IMR-90 (cell line): ENCODE results near the gene STAM2. TPM values are rescaled to one million over a fixed set of nuclear protein-coding genes. Genes with fewer than 3 reads are reported as not detected.

Experiments used
- ATAC-seq: fragments of 200-7000 bp; cut with Tn5 transposase; 2 replicates; pipeline ENCODE4 v1.9.1; 2020; ENCODE audit warnings: low read depth, mild to moderate bottlenecking, moderate library complexity
- BruUV-seq: library from RNA; stranded (reverse); fragments of 400-500 nt; replicated peaks from 2 replicates; lab custom pipeline; 2021; lab: Mats Ljungman, UMichigan
- CTCF ChIA-PET: fragments of 300-600 bp; formaldehyde crosslinking; extraction: SDS; loops from one replicate; lab custom pipeline; 2021; ENCODE audit warnings: antibody characterized with exemption; lab: Yijun Ruan, JAX
- POLR2A ChIA-PET: fragments of 300-600 bp; sonication (Branson Sonifier 250); formaldehyde crosslinking; loops from one replicate; lab custom pipeline; 2022; ENCODE audit warnings: antibody characterized with exemption; ENCODE audit not compliant: unreplicated experiment; lab: Charles Lee
- DNase-seq: peaks from one replicate; pipeline ENCODE4 v3.0.0; 2013
- H2AFZ ChIP-seq: replicated peaks from 2 replicates; pipeline ENCODE3; 2013; ENCODE audit warnings: low read length, mild to moderate bottlenecking; ENCODE audit not compliant: poor library complexity
- H2AK5ac ChIP-seq: 2 replicates; pipeline ENCODE4 v1.6.1; 2013; ENCODE audit warnings: low read depth, low read length, inconsistent platforms
- H2AK9ac ChIP-seq: replicated peaks from 2 replicates; pipeline ENCODE3; 2013; ENCODE audit warnings: mild to moderate bottlenecking, low read depth, low read length, moderate library complexity; ENCODE audit not compliant: poor library complexity
- H2BK120ac ChIP-seq: 2 replicates; pipeline ENCODE4 v1.6.1; 2013; ENCODE audit warnings: low read depth, low read length, inconsistent platforms
- H2BK15ac ChIP-seq: 3 replicates; pipeline ENCODE4 v1.6.1; 2013; ENCODE audit warnings: low read depth, low read length, inconsistent platforms
- H2BK20ac ChIP-seq: 2 replicates; pipeline ENCODE4 v1.6.1; 2013; ENCODE audit warnings: low read depth, mild to moderate bottlenecking, inconsistent platforms, low read length, moderate library complexity
- H2BK5ac ChIP-seq: 2 replicates; pipeline ENCODE4 v1.6.1; 2013; ENCODE audit warnings: mild to moderate bottlenecking, low read depth, low read length, inconsistent platforms; ENCODE audit not compliant: poor library complexity, severe bottlenecking
- H3K14ac ChIP-seq: replicated peaks from 2 replicates; pipeline ENCODE4 v1.6.1; 2013; ENCODE audit warnings: low read depth, low read length, inconsistent platforms
- H3K18ac ChIP-seq: 2 replicates; pipeline ENCODE4 v1.6.1; 2013; ENCODE audit warnings: low read depth, low read length, control low read depth
- H3K23ac ChIP-seq: 2 replicates; pipeline ENCODE4 v1.6.1; 2013; ENCODE audit warnings: low read depth, low read length, inconsistent platforms
- H3K27ac ChIP-seq: 2 replicates; pipeline ENCODE4 v1.5.1; 2013; ENCODE audit warnings: mild to moderate bottlenecking, control low read depth, low read length; ENCODE audit not compliant: insufficient read depth
- H3K27me3 ChIP-seq: 2 replicates; pipeline ENCODE4 v1.6.1; 2013; ENCODE audit warnings: low read length; ENCODE audit not compliant: control insufficient read depth, insufficient read depth
- H3K36me3 ChIP-seq: 2 replicates; pipeline ENCODE4 v1.6.1; 2013; ENCODE audit warnings: low read length, mixed read lengths; ENCODE audit not compliant: control insufficient read depth, insufficient read depth
- H3K4ac ChIP-seq: 2 replicates; pipeline ENCODE4 v1.6.1; 2013; ENCODE audit warnings: low read depth, low read length, inconsistent platforms
- H3K4me1 ChIP-seq: 2 replicates; pipeline ENCODE4 v1.6.1; 2013; ENCODE audit warnings: low read length, mixed read lengths; ENCODE audit not compliant: control insufficient read depth, insufficient read depth
- H3K4me2 ChIP-seq: 2 replicates; pipeline ENCODE4 v1.6.1; 2013; ENCODE audit warnings: low read depth, mild to moderate bottlenecking, control low read depth, low read length, moderate library complexity
- H3K4me3 ChIP-seq: 2 replicates; pipeline ENCODE4 v1.5.1; 2013; ENCODE audit warnings: low read depth, mild to moderate bottlenecking, control low read depth, low read length, moderate library complexity; ENCODE audit not compliant: insufficient read depth
- H3K56ac ChIP-seq: 2 replicates; pipeline ENCODE4 v1.6.1; 2013; ENCODE audit warnings: low read length, inconsistent platforms; ENCODE audit not compliant: insufficient read depth; ENCODE audit errors: extremely low read depth
- H3K79me1 ChIP-seq, 2 experiments: 2 replicates each; pipeline ENCODE4 v1.6.1; 2013; ENCODE audit warnings: low read length in 2 of 2, inconsistent platforms in 1 of 2, low read depth in 1 of 2
- H3K9ac ChIP-seq: 2 replicates; pipeline ENCODE4 v1.6.1; 2013; ENCODE audit warnings: low read depth, low read length, control low read depth
- H3K9me1 ChIP-seq: 2 replicates; pipeline ENCODE4 v1.6.1; 2013; ENCODE audit warnings: low read length, inconsistent platforms; ENCODE audit not compliant: insufficient read depth
- H3K9me3 ChIP-seq: 2 replicates; pipeline ENCODE4 v1.6.1; 2013; ENCODE audit warnings: low read length; ENCODE audit not compliant: control insufficient read depth, insufficient read depth
- H4K20me1 ChIP-seq: 2 replicates; pipeline ENCODE4 v1.6.1; 2013; ENCODE audit warnings: low read length, inconsistent platforms; ENCODE audit not compliant: insufficient read depth
- H4K5ac ChIP-seq: 2 replicates; pipeline ENCODE4 v1.6.1; 2013; ENCODE audit warnings: mild to moderate bottlenecking, low read depth, low read length, control low read depth
- H4K8ac ChIP-seq, 2 experiments: 2 replicates each; pipeline ENCODE4 v1.6.1; 2013; ENCODE audit warnings: low read depth in 2 of 2, low read length in 2 of 2, control low read depth in 1 of 2, inconsistent platforms in 1 of 2
- H4K91ac ChIP-seq: 2 replicates; pipeline ENCODE4 v1.6.1; 2013; ENCODE audit warnings: low read depth, low read length, inconsistent platforms; ENCODE audit not compliant: insufficient read depth
- CEBPB ChIP-seq: IDR thresholded peaks from 2 replicates; pipeline ENCODE4 v1.6.1; 2012; ENCODE audit warnings: low read depth, low read length, improper control_type of control experiment
- FOS ChIP-seq: fragments of 150-350 bp; IDR thresholded peaks from 2 replicates; pipeline ENCODE4 v1.6.1; 2016; ENCODE audit warnings: low read depth, low read length
- MAFK ChIP-seq: IDR thresholded peaks from 2 replicates; pipeline ENCODE4 v1.6.1; 2012; ENCODE audit warnings: low read depth, low read length, improper control_type of control experiment
- MAZ ChIP-seq: IDR thresholded peaks from 2 replicates; pipeline ENCODE4 v1.6.1; 2012; ENCODE audit warnings: low read depth, mild to moderate bottlenecking, low read length, improper control_type of control experiment, moderate library complexity, borderline replicate concordance
- MXI1 ChIP-seq: IDR thresholded peaks from 2 replicates; pipeline ENCODE4 v1.6.1; 2012; ENCODE audit warnings: low read depth, mild to moderate bottlenecking, low read length, moderate library complexity, borderline replicate concordance
- RAD21 ChIP-seq: IDR thresholded peaks from 2 replicates; pipeline ENCODE4 v1.6.1; 2012; ENCODE audit warnings: low read length, improper control_type of control experiment
- RFX5 ChIP-seq: IDR thresholded peaks from 2 replicates; pipeline ENCODE4 v1.8.0; 2012; ENCODE audit warnings: low read depth, mild to moderate bottlenecking, low read length, moderate library complexity
- USF2 ChIP-seq: fragments of 150-350 bp; IDR thresholded peaks from 2 replicates; pipeline ENCODE4 v1.6.1; 2017; ENCODE audit warnings: mild to moderate bottlenecking, antibody characterized with exemption, low read length, low read depth
- WGBS, 2 experiments: methylation state at CpG; one replicate each; pipeline versions ENCODE4 v1.1.5 to v1.1.7; 2013; ENCODE audit warnings: missing lambda C conversion rate in 2 of 2; ENCODE audit not compliant: insufficient read length in 1 of 2; ENCODE audit errors: extremely low coverage in 2 of 2; 5-methylcytosine and 5-hydroxymethylcytosine counted together
- dilution Hi-C: fragments of 300-500 bp; cut with HindIII; formaldehyde crosslinking; loops from one replicate; pipeline ENCODE4 v1.14.3; 2018; ENCODE audit warnings: low sequenced_read_pairs; ENCODE audit not compliant: unreplicated experiment
- in situ Hi-C: fragments of 300-500 bp; cut with MboI; formaldehyde crosslinking; loops from 3 replicates; pipeline ENCODE4 v1.14.3; 2019; ENCODE audit warnings: low sequenced_read_pairs, inconsistent platforms, mixed read lengths
- intact Hi-C: fragments of 100-400 bp; cut with micrococcal nuclease; formaldehyde crosslinking; loops from 2 replicates; pipeline ENCODE4 v1.10.0; 2022
- polyA plus RNA-seq, 3 experiments: library from polyadenylated mRNA; depleted of rRNA; stranded (reverse); fragments of >200 nt; gene quantifications; 2 replicates each; pipeline ENCODE4 v1.2.3, GENCODE V29; 2012; ENCODE audit warnings: low replicate concordance in 1 of 3
- total RNA-seq: library from RNA; depleted of rRNA; stranded (reverse); fragments of >200 nt; gene quantifications from 2 replicates; pipeline ENCODE4 v1.2.3, GENCODE V29; 2012
- TF ChIP-seq, protein P1 (sequence below): conservative IDR thresholded peaks from 2 replicates; pipeline ENCODE4 v1.5.1; 2012; ENCODE audit warnings: mild to moderate bottlenecking, low read depth, low read length, improper control_type of control experiment
- TF ChIP-seq, protein P2 (sequence below): fragments of 150-350 bp; IDR thresholded peaks from 2 replicates; pipeline ENCODE4 v1.6.1; 2016; ENCODE audit warnings: low read depth, mild to moderate bottlenecking, low read length, moderate library complexity, borderline replicate concordance

The STAM2 gene
- total and polyA plus RNA-seq, 2 of the 4 experiments (the other 2 are of a cell fraction), result 12.5 to 29.2 TPM

DNA sequence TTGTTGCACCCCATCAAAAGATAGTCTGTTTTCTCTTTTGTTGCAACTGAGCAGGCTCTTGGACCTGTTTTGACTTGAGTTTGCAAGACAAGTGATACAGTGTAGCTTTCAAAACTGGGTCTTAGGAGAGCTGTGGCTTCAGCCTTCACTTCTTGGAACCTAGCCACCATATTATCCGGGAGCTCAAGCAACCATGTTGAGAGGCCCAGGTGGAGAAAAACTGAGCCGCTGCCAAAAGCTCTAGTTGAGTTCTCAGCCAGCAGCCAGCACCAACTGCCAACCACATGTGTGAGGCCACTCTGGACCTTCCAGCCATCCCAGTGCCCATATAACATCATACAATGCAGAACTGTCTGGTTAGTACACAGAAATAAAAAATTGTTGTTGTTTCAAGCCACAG lies 82.1 kb downstream of the STAM2 start:
- Histone ChIP-seq H3K14ac (no peak overlapping the region), H2BK20ac (no peak overlapping the region), H4K8ac (no peak overlapping the region), H3K18ac (no peak overlapping the region), H4K20me1 (no peaks in the 10 kb centered on the region), H3K9me3 (no peaks in the 10 kb centered on the region), H3K4me3 (no peak overlapping the region), H3K9ac (no peak overlapping the region), H4K5ac (no peak overlapping the region), H2BK5ac (no peak overlapping the region), H2AK5ac (no peak overlapping the region), H4K91ac (no peak overlapping the region), H2BK120ac (no peak overlapping the region), H3K4ac (no peak overlapping the region), H3K23ac (no peak overlapping the region), H3K27ac (no peak overlapping the region), H2BK15ac (no peak overlapping the region), H2AFZ (no peak overlapping the region), H3K79me1 (no peaks in the 10 kb centered on the region), H3K56ac (no peak overlapping the region), H3K4me1 (peaks cover 2% of the 10 kb centered on the region; the same call in 1 of the 2 replicates), H3K4me2 (no peak overlapping the region), H3K27me3 (peaks cover 25% of the 10 kb centered on the region), H2AK9ac (no peak overlapping the region), H3K36me3 (no peaks in the 10 kb centered on the region), H3K9me1 (no peaks in the 10 kb centered on the region)
- in situ Hi-C loops, result no loop called here
- POLR2A ChIA-PET, result no interaction called here
- DNase-seq (no peak), ATAC-seq (no peak)
- TF ChIP-seq, protein P1, sequence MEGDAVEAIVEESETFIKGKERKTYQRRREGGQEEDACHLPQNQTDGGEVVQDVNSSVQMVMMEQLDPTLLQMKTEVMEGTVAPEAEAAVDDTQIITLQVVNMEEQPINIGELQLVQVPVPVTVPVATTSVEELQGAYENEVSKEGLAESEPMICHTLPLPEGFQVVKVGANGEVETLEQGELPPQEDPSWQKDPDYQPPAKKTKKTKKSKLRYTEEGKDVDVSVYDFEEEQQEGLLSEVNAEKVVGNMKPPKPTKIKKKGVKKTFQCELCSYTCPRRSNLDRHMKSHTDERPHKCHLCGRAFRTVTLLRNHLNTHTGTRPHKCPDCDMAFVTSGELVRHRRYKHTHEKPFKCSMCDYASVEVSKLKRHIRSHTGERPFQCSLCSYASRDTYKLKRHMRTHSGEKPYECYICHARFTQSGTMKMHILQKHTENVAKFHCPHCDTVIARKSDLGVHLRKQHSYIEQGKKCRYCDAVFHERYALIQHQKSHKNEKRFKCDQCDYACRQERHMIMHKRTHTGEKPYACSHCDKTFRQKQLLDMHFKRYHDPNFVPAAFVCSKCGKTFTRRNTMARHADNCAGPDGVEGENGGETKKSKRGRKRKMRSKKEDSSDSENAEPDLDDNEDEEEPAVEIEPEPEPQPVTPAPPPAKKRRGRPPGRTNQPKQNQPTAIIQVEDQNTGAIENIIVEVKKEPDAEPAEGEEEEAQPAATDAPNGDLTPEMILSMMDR, result no peak
- no peak for TF ChIP-seq FOS
- TF ChIP-seq CEBPB, result no peak
- TF ChIP-seq MXI1, result no peak
- TF ChIP-seq MAFK, result no peak
- TF ChIP-seq, protein P2, sequence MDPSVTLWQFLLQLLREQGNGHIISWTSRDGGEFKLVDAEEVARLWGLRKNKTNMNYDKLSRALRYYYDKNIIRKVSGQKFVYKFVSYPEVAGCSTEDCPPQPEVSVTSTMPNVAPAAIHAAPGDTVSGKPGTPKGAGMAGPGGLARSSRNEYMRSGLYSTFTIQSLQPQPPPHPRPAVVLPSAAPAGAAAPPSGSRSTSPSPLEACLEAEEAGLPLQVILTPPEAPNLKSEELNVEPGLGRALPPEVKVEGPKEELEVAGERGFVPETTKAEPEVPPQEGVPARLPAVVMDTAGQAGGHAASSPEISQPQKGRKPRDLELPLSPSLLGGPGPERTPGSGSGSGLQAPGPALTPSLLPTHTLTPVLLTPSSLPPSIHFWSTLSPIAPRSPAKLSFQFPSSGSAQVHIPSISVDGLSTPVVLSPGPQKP, result no peak
- TF ChIP-seq MAZ, result no peak
- TF ChIP-seq RAD21, result no peak
- TF ChIP-seq RFX5, result no peak
- no peak for TF ChIP-seq USF2
- intact Hi-C loops, result no loop called here
- no TSS peak for BruUV-seq
- 0% methylated on average over 1 of the region's 2 CpGs; no CpG with 5 or more reads in 1 of the 2 experiments for WGBS, 2 experiments
- dilution Hi-C loops, result no loop called here
- CTCF ChIA-PET, result no interaction called here
